Esophagus squamous epithelium (tissue), 5 donors: ENCODE measurements around the gene ARSI. TPM values are rescaled to one million over a fixed set of nuclear protein-coding genes. Genes with fewer than 3 reads are reported as not detected.
A peak's percentile ranks its signal among the peaks of the same experiment; 100 is the strongest.

Source experiments
- DNase-seq: peaks from one replicate; lab custom pipeline; 2025; lab: John Stamatoyannopoulos, UW
- H3K27ac ChIP-seq, 4 donors: fragments of 200-600 bp; sonication (generic); one replicate each; pipeline ENCODE4 v1.5.1; 2016 to 2019; ENCODE audit warnings: mild to moderate bottlenecking in 1 of 4
- H3K27me3 ChIP-seq, 4 donors: fragments of 200-600 bp; sonication (generic); 1 replicate in 3 of 4; 2 replicates in 1 of 4; pipeline versions ENCODE4 v1.5.1 to v1.6.0; 2017 to 2021; ENCODE audit warnings: antibody characterized with exemption in 1 of 4
- H3K36me3 ChIP-seq, 3 donors: fragments of 200-600 bp; sonication (generic); one replicate each; pipeline ENCODE4 v1.5.1; 2016 to 2019
- H3K4me1 ChIP-seq, 3 donors: fragments of 200-600 bp; sonication (generic); one replicate each; pipeline ENCODE4 v1.5.1; 2017 to 2019
- H3K4me3 ChIP-seq, 4 donors: fragments of 200-600 bp; sonication (generic); 1 replicate in 3 of 4; 2 replicates in 1 of 4; pipeline ENCODE4 v1.5.1; 2016 to 2019; ENCODE audit warnings: mild to moderate bottlenecking in 2 of 4, moderate library complexity in 1 of 4
- H3K9me3 ChIP-seq, 3 donors: fragments of 200-600 bp; sonication (generic); one replicate each; pipeline ENCODE4 v1.5.1; 2016 to 2019
- CTCF ChIP-seq, 6 experiments: fragments of 450-650 bp in 4 of 6; fragments of 200-600 bp in 2 of 6; sonication (generic) in 2 of 6; IDR thresholded peaks; one replicate each; pipeline ENCODE4 v1.5.1; 2016 to 2019; ENCODE audit warnings: antibody characterized with exemption in 6 of 6, mild to moderate bottlenecking in 4 of 6, moderate library complexity in 4 of 6
- POLR2A ChIP-seq, 4 donors: fragments of 450-650 bp; IDR thresholded peaks; one replicate each; pipeline ENCODE4 v1.6.1; 2017; ENCODE audit warnings: antibody characterized with exemption in 4 of 4, mild to moderate bottlenecking in 4 of 4, moderate library complexity in 3 of 4
- WGBS, 2 donors: methylation state at CpG; one replicate each; pipeline ENCODE4 v1.1.5; 2018; 5-methylcytosine and 5-hydroxymethylcytosine counted together
- intact Hi-C: fragments of 100-400 bp; cut with DNase I; formaldehyde crosslinking; loops from one replicate; pipeline ENCODE4 v1.15.0; 2022
- total RNA-seq, 4 donors: library from RNA; depleted of rRNA; stranded (reverse); fragments of >200 nt; gene quantifications; one replicate each; pipeline ENCODE4 v1.1.0, GENCODE V29; 2016
- donor health status: DM: yes; HTN: yes; CAD: no.

The ARSI gene
- total RNA-seq, result 1 to 10 TPM; 2.1 to 7.2 (median 5.1) TPM

GRCh38 chr5:150302301-150303069, at the start of gene ARSI:
TSS of gene ARSI (minus strand) at chr5:150302905. CDS start at chr5:150302373, 532 bp downstream.
- intact Hi-C loops, result no loop called here
- H3K27ac ChIP-seq, result peak within 1 kb of the TSS; percentile 25 to 80 (median 71)
- H3K36me3 ChIP-seq, result no peaks in the 10 kb centered on the region
- TF ChIP-seq POLR2A (IDR thresholded peaks at IDR 0.05) (no peak), CTCF (IDR thresholded peaks at IDR 0.05) (peak in 2 of 6 experiments; percentile 11 to 29)
- H3K27me3 ChIP-seq, result peaks cover 0 to 42% (median 0%) of the 10 kb centered on the region in 4 donors
- 0 to 5% methylated on average over 4 to 10 of the region's 63 CpGs for WGBS, 2 donors
- no peaks in the 10 kb centered on the region for H3K9me3 ChIP-seq
- no peak for DNase-seq
- H3K4me1 ChIP-seq, result peaks cover 42 to 70% (median 49%) of the 10 kb centered on the region in 3 donors
- peak within 1 kb of the TSS; percentile 23 to 66 (median 44) for H3K4me3 ChIP-seq

GRCh38 chr5:150350524-150351344, 48.0 kb upstream of the ARSI start:
- Histone ChIP-seq H3K27ac (no peak overlapping the region), H3K4me3 (no peak overlapping the region), H3K9me3 (no peaks in the 10 kb centered on the region), H3K4me1 (peaks cover 0 to 9% (median 0%) of the 10 kb centered on the region in 3 donors), H3K36me3 (no peaks in the 10 kb centered on the region), H3K27me3 (no peaks in the 10 kb centered on the region)
- no peak for DNase-seq
- intact Hi-C loops, result loop anchor here (10.0 kb wide), 1 partner anchor 76 kb away; no protein-coding TSS in a partner anchor
- 48 to 63% methylated on average over 6 of the region's 7 CpGs for WGBS, 2 donors
- peak; percentile 41 to 78 (median 55) for TF ChIP-seq CTCF (IDR thresholded peaks at IDR 0.05)
- TF ChIP-seq POLR2A (IDR thresholded peaks at IDR 0.05), result no peak

DNA sequence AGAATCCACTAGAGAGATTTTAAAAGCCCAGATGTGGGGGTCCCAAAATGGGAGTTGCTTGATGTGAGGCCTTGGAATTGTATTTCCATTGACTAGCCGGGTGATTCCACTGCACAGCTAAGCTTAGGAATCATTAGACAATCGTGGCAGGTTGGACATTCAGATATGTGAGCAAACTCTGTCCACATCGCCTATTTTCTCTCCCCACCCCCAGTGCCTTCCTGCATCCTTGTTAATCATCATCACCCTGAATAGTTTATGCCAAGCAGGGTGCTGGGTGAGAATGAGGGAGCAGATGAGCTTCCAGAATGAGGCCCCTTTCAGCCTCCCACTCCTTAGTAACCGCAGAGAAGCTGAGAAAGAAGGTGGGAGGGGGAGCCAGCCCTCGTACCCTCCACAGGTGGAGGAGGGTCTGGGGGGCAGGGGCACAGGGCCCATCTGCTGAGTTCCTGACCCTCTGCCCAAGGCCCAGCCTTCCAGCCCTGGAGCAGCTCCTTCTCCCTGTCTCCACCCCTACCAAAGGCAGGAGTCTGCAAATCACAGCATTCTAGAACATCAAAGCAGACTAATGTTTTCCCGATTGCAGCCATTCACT, 47.1 kb upstream of the ARSI start:
- Histone ChIP-seq H3K36me3 (no peaks in the 10 kb centered on the region), H3K27me3 (no peaks in the 10 kb centered on the region), H3K27ac (no peak overlapping the region), H3K4me1 (peaks cover 0 to 9% (median 0%) of the 10 kb centered on the region in 3 donors), H3K4me3 (no peak overlapping the region), H3K9me3 (no peaks in the 10 kb centered on the region)
- DNase-seq, result no peak
- 75 to 78% methylated on average over 5 of the region's 6 CpGs for WGBS, 2 donors
- intact Hi-C loops, result loop anchor here (10.0 kb wide), 1 partner anchor 75 kb away; no protein-coding TSS in a partner anchor
- TF ChIP-seq CTCF (IDR thresholded peaks at IDR 0.05) (no peak), POLR2A (IDR thresholded peaks at IDR 0.05) (no peak)

DNA sequence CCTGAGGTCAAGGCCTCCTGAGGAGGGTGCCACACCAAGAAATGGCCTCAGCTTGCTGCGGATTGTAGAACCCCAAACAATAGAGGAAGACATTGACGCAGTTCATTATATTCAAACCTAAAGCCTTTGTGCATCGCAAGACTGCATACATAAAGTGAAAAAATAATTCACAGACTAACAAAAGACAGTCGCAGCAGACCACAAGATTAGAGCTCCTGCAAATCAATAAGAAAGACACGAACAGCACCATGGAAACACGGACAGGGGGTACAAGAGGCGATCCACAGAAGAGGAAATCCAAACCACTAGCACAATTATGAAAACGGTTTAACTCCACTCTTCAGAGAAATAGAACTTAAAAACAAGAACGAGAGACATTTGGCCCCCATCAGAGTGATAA, 44.7 kb upstream of the ARSI start:
- H3K9me3 ChIP-seq, result no peaks in the 10 kb centered on the region
- 70 to 74% methylated on average over 9 of the region's 9 CpGs for WGBS, 2 donors

More for the DNA sequence above, 44.7 kb upstream of the ARSI start:
- H3K4me1 ChIP-seq, result peaks cover 0 to 9% (median 0%) of the 10 kb centered on the region in 3 donors
- no peak for TF ChIP-seq CTCF (IDR thresholded peaks at IDR 0.05)
- TF ChIP-seq POLR2A (IDR thresholded peaks at IDR 0.05), result no peak
- H3K4me3 ChIP-seq, result no peak overlapping the region
- no peaks in the 10 kb centered on the region for H3K27me3 ChIP-seq
- H3K36me3 ChIP-seq, result no peaks in the 10 kb centered on the region
- DNase-seq, result no peak
- intact Hi-C loops, result no loop called here
- no peak overlapping the region for H3K27ac ChIP-seq
